ENCODE results near the gene APP. TPM values are rescaled to one million over a fixed set of nuclear protein-coding genes. Genes with fewer than 3 reads are reported as not detected.

Gene APP
- total and polyA plus RNA-seq, 7 donors = 71.7 to 355 (median 270) TPM

- DNase-seq = no peak
- 37 to 59% methylated on average over 5 of the region's 5 CpGs for WGBS, 2 donors
- H3K27ac ChIP-seq = no peak overlapping the region
- intact Hi-C loops (cut with DNase I) = loop anchor here (10.0 kb wide), 1 partner anchor 382 kb away; no protein-coding TSS in a partner anchor
- H3K4me1 ChIP-seq = no peaks in the 10 kb centered on the region
- H3K9me3 ChIP-seq = no peaks in the 10 kb centered on the region
- no peak for TF ChIP-seq CTCF (IDR thresholded peaks at IDR 0.05)
- TF ChIP-seq POLR2A (IDR thresholded peaks at IDR 0.05) = no peak
- no peak for TF ChIP-seq POLR2AphosphoS5 (IDR thresholded peaks at IDR 0.05)
- H3K27me3 ChIP-seq = no peaks in the 10 kb centered on the region
- no peak overlapping the region for H3K4me3 ChIP-seq
- no peaks in the 10 kb centered on the region for H3K36me3 ChIP-seq
These were observed 6.6 kb upstream of the APP start for GRCh38 chr21:26177187-26177586.

- Histone ChIP-seq H3K4me3 (peak overlapping the region; percentile 74 to 93 (median 82)), H3K9me3 (no peaks in the 10 kb centered on the region), H3K27me3 (no peaks in the 10 kb centered on the region), H3K27ac (peak overlapping the region in 2 of 4 donors; percentile 85 to 90), H3K4me1 (peaks cover 0 to 29% (median 23%) of the 10 kb centered on the region in 4 donors), H3K36me3 (no peaks in the 10 kb centered on the region)
- TF ChIP-seq EP300 (IDR thresholded peaks at IDR 0.05) = no peak
- no peak for TF ChIP-seq POLR2AphosphoS5 (IDR thresholded peaks at IDR 0.05)
- TF ChIP-seq CTCF (IDR thresholded peaks at IDR 0.05) = no peak
- TF ChIP-seq POLR2A (IDR thresholded peaks at IDR 0.05) = no peak
- no peak for DNase-seq
- 42 to 63% methylated on average over 17 of the region's 17 CpGs for WGBS, 2 donors
- intact Hi-C loops (cut with DNase I) = loop anchor here (2.0 to 10.0 kb wide), 3 partner anchors 277 to 434 kb away; no protein-coding TSS in a partner anchor
These were observed 909 bp upstream of the APP start for GRCh38 chr21:26171258-26172100.

GRCh38 chr21:26169611-26170470, 729 bp downstream of the APP start:
- DNase-seq = peak; percentile 82

More at GRCh38 chr21:26169611-26170470, 729 bp downstream of the APP start:
- Histone ChIP-seq H3K4me1 (peaks cover 0 to 45% (median 33%) of the 10 kb centered on the region in 4 donors), H3K36me3 (no peaks in the 10 kb centered on the region), H3K27me3 (no peaks in the 10 kb centered on the region), H3K27ac (peak overlapping the region; percentile 85 to 90 (median 88)), H3K4me3 (peak overlapping the region; percentile 74 to 93 (median 82)), H3K9me3 (no peaks in the 10 kb centered on the region)
- intact Hi-C loops (cut with DNase I) = loop anchor here (1.0 to 10.0 kb wide), 6 partner anchors 47 to 433 kb away; no protein-coding TSS in a partner anchor
- TF ChIP-seq POLR2A (IDR thresholded peaks at IDR 0.05) (no peak), CTCF (IDR thresholded peaks at IDR 0.05) (no peak), POLR2AphosphoS5 (IDR thresholded peaks at IDR 0.05) (peak in 1 of 4 donors; percentile 37), EP300 (IDR thresholded peaks at IDR 0.05) (no peak)
- WGBS, 2 donors = 1% methylated on average over 80 of the region's 80 CpGs
